Endodermal cell (in vitro differentiated cells): ENCODE data around the gene CACHD1. TPM values are rescaled to one million over a fixed set of nuclear protein-coding genes. Genes with fewer than 3 reads are reported as not detected.

Experiments used
- DNase-seq: peaks from one replicate; pipeline ENCODE4 v3.0.0-alpha.2; 2017
- H3K27ac ChIP-seq: 2 replicates; pipeline ENCODE4 v1.5.1; 2013; ENCODE audit warnings: mild to moderate bottlenecking, low read depth, low read length, moderate library complexity
- H3K27me3 ChIP-seq: 2 replicates; pipeline ENCODE4 v1.6.1; 2013; ENCODE audit warnings: mild to moderate bottlenecking, low read length, moderate library complexity; ENCODE audit not compliant: insufficient read depth, control insufficient read depth, poor library complexity, severe bottlenecking
- H3K36me3 ChIP-seq: 2 replicates; pipeline ENCODE4 v1.7.0; 2013; ENCODE audit warnings: mild to moderate bottlenecking, low read length, moderate library complexity; ENCODE audit not compliant: control insufficient read depth, insufficient read depth
- H3K4me1 ChIP-seq: one replicate; pipeline ENCODE4 v1.7.0; 2013; ENCODE audit warnings: low read length; ENCODE audit not compliant: control insufficient read depth, insufficient read depth
- H3K4me3 ChIP-seq: 2 replicates; pipeline ENCODE4 v1.5.1; 2013; ENCODE audit warnings: mild to moderate bottlenecking, low read length, moderate library complexity
- H3K9ac ChIP-seq: 2 replicates; pipeline ENCODE4 v1.6.1; 2013; ENCODE audit warnings: mild to moderate bottlenecking, low read length, moderate library complexity; ENCODE audit not compliant: poor library complexity, severe bottlenecking; ENCODE audit errors: extremely low read depth
- H3K9me3 ChIP-seq: 2 replicates; pipeline ENCODE4 v1.6.1; 2013; ENCODE audit warnings: mild to moderate bottlenecking, low read length, moderate library complexity; ENCODE audit not compliant: control insufficient read depth
- H3K27ac Mint-ChIP-seq: 2 replicates; pipeline ENCODE4 v1.8.0; 2020; ENCODE audit warnings: mixed read lengths
- H3K27me3 Mint-ChIP-seq: 2 replicates; pipeline ENCODE4 v1.8.0; 2021; ENCODE audit warnings: mild to moderate bottlenecking, mixed read lengths; ENCODE audit not compliant: insufficient read depth
- H3K36me3 Mint-ChIP-seq: 2 replicates; pipeline ENCODE4 v1.8.0; 2020; ENCODE audit warnings: low read depth, mixed read lengths
- H3K4me1 Mint-ChIP-seq: 2 replicates; pipeline ENCODE4 v1.8.0; 2020; ENCODE audit warnings: mixed read lengths
- H3K4me3 Mint-ChIP-seq: 2 replicates; pipeline ENCODE4 v1.8.0; 2020; ENCODE audit warnings: mild to moderate bottlenecking, moderate library complexity, mixed read lengths
- H3K9me3 Mint-ChIP-seq: 2 replicates; pipeline ENCODE4 v1.8.0; 2020; ENCODE audit warnings: mild to moderate bottlenecking, mixed read lengths
- CTCF ChIP-seq: fragments of 200-600 bp; sonication (generic); conservative IDR thresholded peaks from 2 replicates; pipeline ENCODE4 v1.5.0; 2021; ENCODE audit warnings: antibody characterized with exemption, mild to moderate bottlenecking
- WGBS, 2 experiments: methylation state at CpG; one replicate each; pipeline versions ENCODE4 v1.1.5 to v1.1.7; 2013; ENCODE audit warnings: missing lambda C conversion rate in 2 of 2, mixed read lengths in 1 of 2; ENCODE audit not compliant: insufficient coverage in 1 of 2, insufficient read length in 1 of 2; 5-methylcytosine and 5-hydroxymethylcytosine counted together
- total RNA-seq, 2 donors: library from RNA; stranded (reverse); fragmentation: NEBNext Ultra II Directional in 1 of 2; extraction: Animal tissue kit (Norgen Biotek cat#: 25700) in 1 of 2; gene quantifications; 2 replicates in 1 of 2; 3 replicates in 1 of 2; pipeline ENCODE4 v1.2.1, GENCODE V29; 2021

CACHD1 gene
- total RNA-seq, 2 donors from 2014 or later: 29.2 to 40.7 TPM

- TF ChIP-seq CTCF: no peak
- H3K27ac Mint-ChIP-seq: no peak overlapping the region
- peaks cover 10% of the 10 kb centered on the region for H3K36me3 Mint-ChIP-seq
- H3K27ac ChIP-seq: no peak overlapping the region
- no peaks in the 10 kb centered on the region for H3K36me3 ChIP-seq
- no peak overlapping the region for H3K9ac ChIP-seq
- peaks cover 56% of the 10 kb centered on the region for H3K4me1 Mint-ChIP-seq
- no peak overlapping the region for H3K4me3 ChIP-seq
- H3K27me3 Mint-ChIP-seq: no peaks in the 10 kb centered on the region
- peak; percentile 57 for DNase-seq
- 80 to 85% methylated on average over 1 of the region's 1 CpG for WGBS, 2 experiments
- peaks cover 17% of the 10 kb centered on the region for H3K4me1 ChIP-seq
- H3K9me3 ChIP-seq: no peaks in the 10 kb centered on the region
- no peak overlapping the region for H3K4me3 Mint-ChIP-seq
- H3K9me3 Mint-ChIP-seq: no peaks in the 10 kb centered on the region
- no peaks in the 10 kb centered on the region for H3K27me3 ChIP-seq
Observed at GRCh38 chr1:64479874-64480273, 9.9 kb downstream of the CACHD1 start.

GRCh38 chr1:64480999-64481772 is 11.3 kb downstream of the CACHD1 start:
- Mint-ChIP-seq H3K27ac (no peak overlapping the region), H3K4me1 (peaks cover 50% of the 10 kb centered on the region)
- no peak overlapping the region for H3K27ac ChIP-seq

GRCh38 chr1:64482128-64482527 is 12.2 kb downstream of the CACHD1 start:
- Mint-ChIP-seq H3K27ac (no peak overlapping the region), H3K4me3 (no peak overlapping the region), H3K27me3 (no peaks in the 10 kb centered on the region), H3K4me1 (peaks cover 49% of the 10 kb centered on the region), H3K9me3 (no peaks in the 10 kb centered on the region), H3K36me3 (peaks cover 14% of the 10 kb centered on the region)
- H3K4me3 ChIP-seq: no peak overlapping the region
- H3K9ac ChIP-seq: no peak overlapping the region
- no peaks in the 10 kb centered on the region for H3K27me3 ChIP-seq
- WGBS, 2 experiments: 94 to 100% methylated on average over 1 to 3 of the region's 3 CpGs
- TF ChIP-seq CTCF: no peak
- DNase-seq: no peak
- no peak overlapping the region for H3K27ac ChIP-seq
- H3K36me3 ChIP-seq: no peaks in the 10 kb centered on the region
- no peaks in the 10 kb centered on the region for H3K9me3 ChIP-seq
- peaks cover 7% of the 10 kb centered on the region for H3K4me1 ChIP-seq

More at GRCh38 chr1:64480999-64481772, 11.3 kb downstream of the CACHD1 start:
- no peak for DNase-seq
- Histone ChIP-seq H3K9ac (no peak overlapping the region), H3K4me1 (peaks cover 14% of the 10 kb centered on the region), H3K36me3 (no peaks in the 10 kb centered on the region), H3K4me3 (no peak overlapping the region), H3K27me3 (no peaks in the 10 kb centered on the region), H3K9me3 (no peaks in the 10 kb centered on the region)
- Mint-ChIP-seq H3K27me3 (no peaks in the 10 kb centered on the region), H3K9me3 (no peaks in the 10 kb centered on the region), H3K4me3 (no peak overlapping the region), H3K36me3 (peaks cover 14% of the 10 kb centered on the region)
- TF ChIP-seq CTCF: no peak
- 80 to 92% methylated on average over 2 to 4 of the region's 4 CpGs for WGBS, 2 experiments
